GM19467 (cell line): ENCODE measurements around the gene TANC1.

ENCODE experiments used
- ATAC-seq: cut with Tn5 transposase; IDR thresholded peaks from one replicate; pipeline ENCODE4 v1.9.1; 2021; ENCODE audit warnings: mild to moderate bottlenecking, moderate library complexity; ENCODE audit not compliant: unreplicated experiment

Gene TANC1

DNA sequence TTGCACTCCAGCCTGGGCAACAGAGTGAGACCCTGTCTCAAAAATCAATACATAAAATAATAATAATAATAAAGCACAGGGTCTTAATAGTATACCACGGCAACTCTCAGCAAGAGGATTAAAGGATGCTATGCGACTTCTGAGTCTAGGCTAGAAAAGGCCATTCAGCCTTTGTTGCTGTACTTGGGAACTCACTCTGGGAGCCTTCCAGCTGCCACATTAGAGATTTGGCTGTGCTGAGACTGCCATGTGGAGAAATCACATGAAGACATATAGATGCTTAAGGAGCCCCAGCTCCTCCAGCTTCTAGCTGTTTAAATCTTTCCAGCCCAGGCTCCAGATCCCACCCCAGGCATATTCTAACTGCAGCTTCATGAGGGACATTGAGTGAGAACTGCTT, 8.2 kb upstream of the TANC1 start:
- no peak for ATAC-seq

DNA sequence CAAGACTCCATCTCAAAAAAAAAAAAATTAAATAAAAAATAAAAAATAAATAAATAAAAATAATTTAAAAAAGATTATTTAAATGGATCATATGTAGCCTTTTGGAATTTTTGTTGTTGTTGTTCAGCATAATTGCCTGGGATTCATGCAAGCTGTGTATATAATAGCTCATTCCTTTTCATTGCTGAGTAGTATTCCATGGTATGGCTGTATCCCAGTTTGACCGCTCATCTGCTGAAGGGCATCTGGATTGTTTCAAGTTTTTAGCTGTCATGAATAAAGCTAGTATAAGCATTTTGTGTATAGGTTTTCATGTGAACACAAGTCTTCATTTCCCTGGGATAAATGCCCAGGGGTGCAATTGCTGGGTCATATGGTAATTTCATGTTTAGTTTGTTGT, 6.4 kb upstream of the TANC1 start:
- ATAC-seq, result no peak

DNA sequence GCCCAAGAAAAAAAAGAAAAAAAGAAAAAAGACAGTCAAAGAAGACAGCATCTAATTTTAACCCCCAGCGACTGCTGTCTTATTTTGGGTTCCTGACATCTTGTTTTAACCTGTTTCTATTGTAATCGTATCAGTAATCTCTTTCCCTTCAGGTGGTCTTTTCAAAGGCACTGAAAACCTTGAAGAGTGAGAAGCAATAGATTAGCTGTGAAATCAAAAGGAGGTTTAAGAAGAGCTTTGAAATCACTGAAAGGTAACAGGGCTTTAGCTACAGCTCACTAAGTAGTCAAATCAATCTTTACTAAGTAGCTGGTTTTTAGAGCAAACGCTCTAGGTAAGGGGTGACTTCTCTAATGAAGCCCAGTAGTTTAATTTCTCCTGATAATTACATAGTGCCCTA, 5.4 kb upstream of the TANC1 start:
- no peak for ATAC-seq

DNA sequence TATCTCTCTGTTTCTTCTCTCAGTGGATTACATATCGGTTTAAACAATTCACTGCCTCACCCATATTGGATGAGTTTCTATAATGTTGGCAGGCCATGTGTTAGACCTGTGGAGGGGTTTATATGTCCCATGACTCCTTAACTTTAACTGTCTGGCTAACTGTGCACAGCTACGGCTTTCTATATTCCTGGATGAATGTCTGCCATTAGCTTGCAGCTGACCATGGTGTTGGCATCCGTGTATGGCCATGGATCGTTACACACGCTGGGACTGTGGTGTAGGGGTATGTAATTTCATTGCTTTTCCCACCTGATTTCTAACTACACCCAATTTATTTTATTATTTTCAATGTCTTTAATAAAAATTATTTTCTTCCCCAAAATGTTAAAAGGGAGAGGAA, 3.3 kb upstream of the TANC1 start:
- no peak for ATAC-seq

DNA sequence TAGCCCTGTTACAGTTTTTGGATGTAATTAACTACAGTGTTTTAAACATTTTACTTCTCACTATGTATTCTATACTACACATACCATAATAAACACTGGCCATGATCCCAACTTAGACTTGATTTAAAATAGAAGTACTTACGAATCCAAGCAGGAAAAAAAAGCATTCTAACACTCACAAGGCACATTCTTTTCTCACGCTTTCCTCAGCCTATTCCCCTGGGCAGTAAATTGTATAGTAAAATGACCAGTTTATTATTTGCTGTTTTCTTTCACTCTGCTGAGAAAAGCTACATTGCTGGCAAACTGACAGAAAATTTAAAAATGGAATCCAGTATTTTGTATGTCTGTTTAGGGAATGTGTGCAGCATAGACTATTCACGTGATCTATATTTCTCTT, 2.8 kb upstream of the TANC1 start:
- ATAC-seq, result no peak

DNA sequence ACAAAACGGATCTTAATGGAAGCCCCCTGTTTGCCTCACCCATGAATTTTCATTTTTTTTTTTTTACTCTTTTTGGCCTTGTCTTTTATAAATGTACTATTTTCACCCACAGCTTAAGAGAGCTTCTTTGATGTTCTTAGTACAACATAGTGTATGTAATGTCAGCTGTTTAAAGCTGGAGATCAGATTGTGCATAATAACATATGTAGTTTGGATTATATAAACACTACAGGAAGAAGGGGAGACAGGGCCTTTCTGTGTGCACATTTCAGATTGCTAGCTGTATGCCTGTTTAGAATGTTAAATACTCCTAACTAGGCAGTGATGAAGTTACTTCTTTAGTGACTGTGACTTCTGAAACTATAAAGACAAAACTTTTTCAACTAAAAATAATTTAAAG, 2.1 kb upstream of the TANC1 start:
- no peak for ATAC-seq

DNA sequence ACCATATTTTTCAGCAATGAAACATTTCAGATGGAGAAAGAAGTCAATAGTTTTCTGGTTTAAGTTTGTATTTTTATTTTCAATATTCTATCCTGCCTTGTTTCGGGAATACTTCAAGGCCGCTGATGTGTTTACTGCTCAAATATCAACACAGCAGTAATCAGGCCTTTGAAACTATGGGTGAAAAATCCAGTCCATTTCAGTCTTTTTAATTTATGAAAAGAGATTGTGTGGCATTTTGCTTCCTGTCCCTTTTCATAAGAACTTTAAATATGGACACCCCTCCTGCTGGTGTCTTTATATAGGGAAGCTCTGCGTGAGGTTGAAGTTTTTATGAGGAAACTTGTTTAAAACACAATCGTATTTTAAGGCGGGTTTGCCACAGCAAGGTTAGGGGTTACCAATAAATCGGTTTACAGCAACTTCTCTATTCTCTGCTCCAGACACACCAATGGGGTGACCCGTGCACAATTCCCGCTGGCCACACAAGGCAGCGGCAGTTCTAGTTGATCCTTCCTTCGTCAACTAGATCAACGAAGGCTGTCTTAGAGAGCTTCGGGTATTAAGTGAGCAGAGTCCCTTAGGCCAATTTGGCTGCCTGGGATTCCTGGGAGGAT, 1.2 kb upstream of the TANC1 start:
- no peak for ATAC-seq

DNA sequence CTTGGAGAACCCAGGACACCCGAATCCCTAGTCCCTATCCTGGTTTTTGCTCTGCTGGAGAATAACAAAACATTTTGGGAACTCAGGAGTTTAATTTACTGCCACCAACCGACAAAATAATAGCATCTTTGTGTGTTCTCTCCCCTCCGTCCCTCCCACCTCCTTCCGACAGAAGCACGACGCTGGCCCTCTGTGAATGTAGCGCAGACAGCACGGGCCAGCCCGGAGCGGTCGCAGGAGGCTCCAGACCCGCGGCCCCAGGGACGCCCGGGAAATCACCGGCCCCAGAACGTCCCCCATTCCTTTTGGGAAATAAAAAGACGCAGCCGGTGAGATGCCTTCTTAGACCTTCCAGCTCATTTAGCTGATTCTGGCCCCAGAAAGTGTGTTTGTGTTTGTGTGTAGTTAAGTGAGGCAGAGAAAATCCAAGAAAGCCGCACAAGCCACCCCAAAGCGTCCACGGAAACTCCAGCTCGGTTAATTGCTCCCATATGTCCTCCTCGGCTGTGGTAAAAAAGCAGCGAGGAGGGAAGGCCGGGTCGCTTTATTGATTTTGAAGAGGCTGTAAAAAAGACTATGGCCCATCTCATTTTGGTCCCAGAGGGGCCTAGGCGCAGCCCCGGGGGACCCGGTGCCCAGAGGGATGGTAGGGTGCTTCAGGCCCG, 577 bp upstream of the TANC1 start:
- ATAC-seq, result no peak

DNA sequence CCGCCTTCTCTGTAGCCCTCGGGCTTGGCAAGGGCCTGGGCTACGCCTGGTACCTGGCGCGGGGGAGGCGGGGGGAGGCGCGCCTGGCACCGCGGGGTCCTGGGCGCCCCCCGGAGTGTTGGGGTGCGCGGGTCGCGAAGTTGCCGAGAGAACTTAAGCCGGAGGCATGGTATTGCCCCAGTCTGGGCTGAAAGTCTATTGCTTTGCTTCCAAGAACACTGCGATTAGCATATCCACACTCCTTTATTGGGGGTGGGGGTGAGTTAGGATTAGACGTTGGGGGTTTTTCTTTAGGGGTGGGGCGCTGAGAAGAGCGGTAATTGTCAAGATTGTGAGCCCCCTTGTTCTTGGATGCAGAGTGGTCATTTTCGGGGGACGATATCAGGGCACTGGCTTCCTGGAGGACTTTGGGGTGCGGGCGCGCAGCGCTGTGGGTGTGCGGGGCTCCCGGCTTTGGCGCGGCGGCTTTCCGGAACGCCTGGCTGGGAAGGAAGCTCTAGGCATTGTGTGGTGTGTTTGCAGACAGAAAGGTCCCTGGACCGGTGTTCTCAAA, 798 bp downstream of the TANC1 start:
- no peak for ATAC-seq

DNA sequence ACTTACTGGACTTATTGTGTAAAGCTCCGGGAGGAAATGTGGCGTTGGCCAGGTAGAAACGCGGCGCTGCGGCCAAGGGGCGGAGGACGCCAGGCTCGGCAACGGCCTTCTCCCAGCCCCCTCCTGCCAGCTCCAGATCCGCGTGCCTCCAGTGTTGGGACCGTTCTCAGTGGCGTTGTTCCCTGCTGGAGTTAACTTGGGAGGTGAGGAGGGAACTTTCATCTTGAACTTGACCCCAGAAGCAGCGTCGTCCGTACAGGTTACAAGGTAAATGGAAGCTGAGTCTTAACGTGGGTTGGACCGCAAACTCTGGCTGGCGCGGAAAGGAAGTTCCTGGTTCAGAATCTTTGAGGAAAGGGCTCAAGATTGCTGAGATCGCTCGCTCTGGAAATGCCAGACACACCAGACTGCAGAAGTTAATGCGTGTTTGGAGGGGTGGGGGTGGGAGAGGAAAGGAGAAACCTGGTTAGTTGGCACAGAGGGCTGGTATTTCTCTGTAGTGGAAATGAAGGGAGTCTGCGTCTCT, 1.3 kb downstream of the TANC1 start:
- no peak for ATAC-seq

DNA sequence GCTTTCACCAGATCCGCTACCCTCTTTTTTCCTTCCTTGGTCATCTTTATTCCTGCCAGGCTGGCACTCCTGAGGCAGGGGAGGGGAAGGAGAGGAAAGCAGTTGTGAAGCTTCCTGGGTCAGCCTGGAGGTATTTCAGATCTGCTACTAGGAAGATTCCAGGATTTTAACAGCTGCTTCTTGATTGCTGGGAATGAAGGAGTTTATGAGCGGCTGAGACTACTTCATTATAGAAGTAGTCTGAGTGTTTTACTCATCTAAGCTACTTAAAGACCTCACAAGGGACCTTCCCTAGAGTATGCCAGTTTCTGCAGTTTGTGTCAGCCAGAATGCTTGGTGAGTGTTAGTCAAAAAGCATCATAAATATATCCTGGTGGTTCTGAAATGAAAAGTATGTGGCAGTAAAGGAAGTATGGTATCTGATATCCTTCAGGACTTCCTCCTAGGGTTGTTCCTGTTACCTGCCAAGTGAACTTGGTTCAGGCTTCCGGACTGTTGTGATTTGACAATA, 1.9 kb downstream of the TANC1 start:
- ATAC-seq, result no peak

DNA sequence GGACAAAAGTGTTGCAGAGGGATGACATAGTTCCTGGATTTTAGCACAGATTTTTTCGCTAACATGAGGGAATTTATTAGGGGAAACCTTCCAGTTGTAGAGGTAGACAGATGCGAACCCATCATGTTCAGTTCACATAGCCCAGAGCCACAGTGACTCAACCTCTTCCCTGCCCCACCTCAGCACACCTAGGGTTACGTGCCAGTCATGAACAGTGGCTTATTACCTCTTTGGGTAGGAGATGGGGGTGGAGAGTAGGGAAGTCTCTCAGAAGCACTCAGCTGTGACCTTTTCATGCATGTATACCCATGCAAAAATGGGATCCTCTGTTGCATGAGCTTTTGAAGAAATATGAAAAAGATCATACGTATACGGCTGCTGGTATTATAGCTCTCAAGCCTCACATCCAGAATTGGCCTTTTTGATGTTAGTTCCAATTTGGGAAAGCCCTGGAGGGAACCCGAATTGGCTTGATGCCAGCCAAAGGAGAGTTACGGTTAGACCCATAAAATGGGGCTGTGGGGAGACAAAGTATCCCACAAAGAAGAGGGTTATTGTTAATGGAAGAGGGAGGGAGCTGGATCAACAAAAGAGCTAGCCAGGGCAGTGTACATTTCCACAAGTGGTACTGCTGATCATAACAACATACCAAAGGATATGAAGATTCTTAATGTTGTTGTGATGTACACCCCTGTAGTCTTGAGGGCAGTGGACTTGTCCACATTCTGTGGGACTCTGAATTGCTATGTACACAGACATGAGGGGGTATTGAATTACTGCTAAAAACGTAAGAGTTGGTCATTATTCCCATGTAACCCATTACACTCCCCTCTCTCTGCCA, 4.9 kb downstream of the TANC1 start:
- ATAC-seq, result no peak

DNA sequence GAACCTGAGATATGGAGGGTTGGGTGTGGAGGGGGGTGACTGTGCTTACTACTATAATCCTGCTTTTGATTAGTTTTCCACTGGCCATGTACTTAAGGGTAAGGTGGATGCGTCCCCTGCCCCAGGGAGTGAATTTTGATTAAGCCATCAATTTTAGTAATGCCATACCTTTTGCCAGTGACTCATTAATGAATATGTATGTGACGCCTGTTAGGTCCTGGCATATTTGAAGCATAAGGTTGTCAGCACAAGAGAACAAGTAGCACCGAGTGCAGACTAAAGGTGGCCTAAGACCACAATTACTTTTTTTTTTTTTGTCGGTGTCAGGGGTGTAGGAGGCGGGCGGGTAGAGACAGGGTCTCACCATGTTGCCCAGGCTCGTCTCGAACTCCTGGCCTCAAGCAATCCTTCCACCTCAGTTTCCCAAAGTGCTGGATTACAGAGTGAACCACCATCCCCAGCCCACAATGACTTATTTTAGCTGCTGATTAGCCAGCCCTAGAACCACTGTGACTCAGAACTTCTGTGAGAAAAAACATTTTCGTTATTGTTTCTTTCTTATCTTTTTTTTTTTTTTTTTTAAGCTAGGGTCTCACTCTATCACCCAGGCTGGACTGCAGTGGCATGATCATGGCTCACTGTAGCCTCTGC, 7.0 kb downstream of the TANC1 start:
- ATAC-seq, result no peak

DNA sequence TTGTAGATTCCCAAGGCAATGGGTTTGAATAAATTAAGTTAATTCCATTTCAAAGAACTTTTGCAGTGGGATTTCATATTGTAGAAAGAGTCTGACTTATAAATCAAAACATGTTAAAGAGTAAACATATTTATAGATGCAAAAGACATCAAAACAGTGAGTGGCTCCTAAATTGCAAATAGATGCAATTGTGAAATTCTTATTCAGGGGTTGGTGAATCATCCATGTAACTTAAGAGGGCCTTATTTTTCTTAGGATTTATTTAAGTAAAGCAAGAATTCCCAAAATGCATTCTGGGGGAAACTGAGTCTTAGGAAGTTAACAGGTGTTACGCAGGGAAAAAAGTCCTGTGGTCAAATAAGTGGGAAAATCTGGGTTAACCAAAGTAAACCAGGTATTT, 11.3 kb downstream of the TANC1 start:
- ATAC-seq, result no peak

DNA sequence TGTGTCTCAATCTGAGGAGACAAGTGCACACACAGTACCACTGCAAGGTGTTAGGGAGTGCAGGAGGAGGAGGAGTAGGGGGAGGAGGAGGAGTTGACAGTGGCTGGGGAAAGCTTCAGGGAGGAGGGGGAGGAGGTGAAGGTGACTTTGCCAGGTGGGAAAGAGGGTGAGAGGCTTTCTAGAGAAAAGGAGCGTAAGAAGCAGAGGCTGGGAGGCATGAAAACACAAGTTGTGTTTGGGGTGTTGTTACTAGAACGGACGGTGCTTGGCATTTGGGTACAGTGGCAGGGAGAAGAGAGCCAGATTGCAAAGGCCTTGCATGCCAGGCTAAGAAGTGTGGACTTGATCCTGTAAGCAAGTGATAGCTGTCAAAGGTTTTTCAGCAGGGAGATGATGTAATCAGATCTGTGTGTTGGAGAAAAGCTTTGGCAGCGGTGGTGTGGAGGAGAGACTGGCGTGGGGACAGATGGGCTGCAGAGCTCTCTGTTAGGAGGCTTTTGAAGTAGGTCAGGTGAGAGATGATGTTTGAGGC, 16.2 kb downstream of the TANC1 start:
- no peak for ATAC-seq

DNA sequence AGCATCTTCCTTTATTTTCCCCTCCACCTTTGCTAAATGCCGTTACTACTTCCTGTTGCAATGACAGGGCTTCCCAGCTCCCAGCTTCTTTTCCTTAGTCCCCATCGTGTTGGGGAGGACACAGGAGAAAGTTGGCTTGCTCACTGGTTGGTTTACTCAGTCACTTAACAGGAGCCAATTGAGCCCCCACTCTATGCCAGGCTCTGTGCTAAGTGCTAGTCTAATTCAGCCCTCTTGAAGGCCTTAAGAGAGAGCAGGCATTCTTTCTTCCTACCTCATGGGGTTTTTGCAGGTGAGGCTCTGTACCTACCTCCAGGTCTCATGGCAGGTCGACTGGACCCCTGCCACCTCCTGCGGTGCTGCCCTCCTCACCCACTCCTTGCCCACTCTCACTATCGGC, 20.1 kb downstream of the TANC1 start:
- ATAC-seq, result no peak

DNA sequence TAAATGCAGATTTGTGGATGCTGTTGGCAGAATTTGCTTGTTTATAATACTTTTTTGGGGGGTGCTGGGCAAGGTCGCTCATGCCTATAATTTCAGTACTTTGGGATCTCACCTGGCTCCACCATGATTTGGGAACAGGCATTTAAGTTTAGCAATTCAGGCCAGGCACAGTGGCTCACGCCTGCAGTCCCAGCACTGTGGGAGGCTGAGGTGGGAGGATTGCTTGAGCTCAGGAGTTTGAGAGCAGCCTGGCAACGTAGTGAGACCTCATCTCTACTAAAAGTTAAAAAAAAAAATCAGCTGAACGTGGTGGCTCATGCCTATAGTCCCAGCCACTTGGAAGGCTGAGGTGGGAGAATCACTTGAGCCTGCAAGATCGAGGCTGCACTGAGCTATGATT, 20.7 kb downstream of the TANC1 start:
- ATAC-seq, result no peak

DNA sequence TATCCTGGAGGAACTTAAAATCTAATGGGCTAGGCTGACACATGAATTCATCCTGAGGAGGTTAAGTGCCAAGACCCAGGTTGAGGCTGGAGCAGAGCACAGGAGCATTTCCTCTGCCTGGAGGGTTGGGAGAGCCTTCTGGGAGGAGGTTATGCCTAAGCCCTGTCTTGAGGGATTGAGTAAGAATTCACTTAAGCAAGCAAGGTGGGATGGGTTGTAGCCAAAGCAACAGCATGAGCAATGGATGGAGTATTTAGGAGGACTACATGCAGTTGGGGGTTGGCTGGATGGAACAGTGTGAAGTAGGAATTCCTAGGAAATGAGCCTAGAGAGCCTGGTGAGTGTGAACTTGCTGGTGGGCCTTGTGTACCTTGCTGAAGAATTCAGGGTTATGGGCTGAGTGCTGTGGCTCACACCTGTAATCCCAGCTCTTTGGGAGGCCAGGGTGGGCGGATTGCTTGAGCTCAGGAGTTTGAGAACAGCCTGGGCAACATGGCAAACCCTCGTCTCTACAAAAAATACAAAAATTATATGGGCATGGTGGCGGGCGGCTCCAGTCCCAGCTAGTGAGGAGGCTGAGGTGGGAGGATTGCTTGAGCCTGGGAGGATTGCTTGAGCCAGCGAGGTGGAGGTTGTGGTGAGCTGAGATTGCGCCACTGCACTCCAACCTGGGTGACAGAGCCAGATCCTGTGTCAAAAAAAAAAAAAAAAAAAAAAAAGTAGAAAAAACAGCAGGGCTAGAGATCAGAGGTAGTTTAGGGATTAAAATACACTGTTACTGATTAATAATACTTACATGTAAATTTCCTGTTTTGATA, 22.2 kb downstream of the TANC1 start:
- no peak for ATAC-seq

DNA sequence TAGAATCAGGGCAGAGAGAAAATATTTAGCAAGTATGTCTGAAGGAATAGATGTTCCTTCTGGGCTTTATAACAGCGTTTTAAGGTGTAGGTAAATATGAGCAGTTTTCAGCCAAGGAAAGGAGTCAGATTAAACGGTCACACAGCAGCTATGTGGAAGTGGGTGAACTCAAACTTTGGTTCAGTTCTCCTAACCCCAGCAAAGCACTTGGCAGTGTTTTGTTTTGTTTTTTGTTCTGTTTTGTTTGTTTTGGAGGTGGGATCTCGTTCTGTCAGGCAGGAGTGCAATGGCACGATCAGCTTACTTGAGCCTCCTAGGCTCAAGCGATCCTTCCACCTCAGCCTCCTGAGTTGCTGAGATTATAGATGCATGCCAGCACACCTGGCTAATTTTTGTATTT, 24.6 kb downstream of the TANC1 start:
- ATAC-seq, result no peak
